Measurements from ENCODE around the gene VCL. TPM values are rescaled to one million over a fixed set of nuclear protein-coding genes. Genes with fewer than 3 reads are reported as not detected.
"Not testable (repeated sequence)": the region's sequence is repeated elsewhere in the genome, so short reads cannot be mapped to it uniquely, and the experiment has no call there.

VCL gene
- total RNA-seq, 1 experiment from 2014 or later: 31.6 TPM

DNA sequence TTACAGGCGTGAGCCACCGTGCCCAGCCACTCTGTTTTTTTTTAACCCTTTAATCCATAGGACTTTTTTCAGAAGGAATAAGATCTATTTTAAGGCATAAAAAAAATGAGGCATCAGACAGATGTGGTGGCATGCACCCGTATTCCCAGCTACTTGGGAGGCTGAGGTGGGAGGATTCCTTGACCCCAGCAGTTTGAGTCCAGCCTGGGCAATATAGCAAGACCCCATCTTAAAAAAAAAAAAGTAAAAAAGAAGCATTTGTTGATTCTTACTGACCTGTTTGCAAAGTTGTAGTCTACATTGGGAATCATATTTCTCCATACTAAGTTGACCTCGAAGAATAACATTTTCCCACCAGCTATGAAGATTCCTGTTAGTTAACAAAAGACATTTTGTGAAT lies 38.6 kb downstream of the VCL start:
- DNase-seq (ENCODE audit: low spot score): no peak

DNA sequence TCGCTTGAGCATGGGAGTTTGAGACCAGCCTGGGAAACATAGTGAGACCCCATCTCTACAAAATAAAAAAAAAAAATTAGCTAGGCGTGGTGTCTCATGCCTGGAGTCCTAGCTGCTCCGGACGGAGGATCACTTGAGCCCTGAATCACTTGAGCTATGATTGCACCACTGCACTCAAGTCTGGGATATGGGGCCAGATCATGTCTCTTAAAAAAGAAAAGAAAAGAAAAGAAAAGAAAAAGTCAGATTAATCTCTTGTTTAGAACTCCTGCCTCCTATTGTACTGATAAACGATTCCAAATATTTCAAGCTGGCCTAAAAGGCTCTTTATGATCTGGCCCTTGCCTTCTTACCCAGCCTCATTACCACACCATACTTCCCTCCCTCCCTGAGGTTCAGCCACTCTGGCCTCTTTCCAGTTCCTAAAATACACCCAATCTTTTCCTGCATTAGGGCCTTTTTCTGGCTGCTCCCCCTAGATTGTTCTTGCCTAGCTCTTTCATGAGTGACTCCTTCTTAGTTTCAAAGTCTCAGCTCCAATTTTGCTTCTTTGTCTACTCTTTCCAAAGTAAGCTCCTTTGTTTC lies 41.7 kb downstream of the VCL start:
- no peak for DNase-seq (ENCODE audit: low spot score)

DNA sequence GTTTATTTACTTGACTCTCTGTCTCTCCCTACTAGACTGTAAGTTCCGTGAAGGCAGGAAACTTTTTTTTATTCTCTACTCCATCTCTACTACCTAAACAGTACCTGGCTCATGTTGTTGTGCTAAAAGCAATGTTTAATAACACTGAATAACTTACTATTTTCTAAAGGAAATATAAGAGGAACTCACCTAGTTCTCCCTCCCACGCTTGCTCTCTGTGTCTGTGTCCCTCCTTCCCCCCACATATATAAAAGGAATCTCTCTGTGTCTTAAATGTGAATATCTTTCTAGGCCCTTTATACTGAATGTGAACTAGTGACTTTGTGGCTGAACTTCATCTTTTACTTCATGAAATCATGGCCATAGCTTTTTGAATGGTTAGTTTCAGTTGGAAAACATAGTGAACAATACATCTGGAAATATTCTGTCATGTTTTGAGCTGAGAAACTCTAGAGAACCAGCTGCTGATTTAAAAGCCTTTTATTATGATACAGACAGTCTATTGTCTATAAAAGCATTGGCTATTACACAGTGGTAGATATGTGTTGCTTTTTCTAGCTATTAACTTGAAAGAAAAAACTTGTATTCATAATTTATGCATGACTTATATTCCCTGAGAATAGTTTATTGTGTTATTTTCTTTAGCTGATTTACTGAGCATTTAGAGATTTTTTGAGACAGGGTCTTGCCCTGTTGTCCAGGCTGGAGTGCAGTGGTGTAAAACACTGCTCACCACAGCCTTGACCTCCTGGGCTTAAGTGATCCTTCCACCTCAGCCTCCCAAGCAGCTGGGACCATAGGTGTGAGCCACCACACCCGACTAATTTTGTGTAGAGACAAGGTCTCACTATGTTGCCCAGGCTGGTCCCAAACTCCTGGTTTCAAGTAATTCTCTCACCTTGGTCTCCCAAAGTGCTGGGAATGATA lies 42.5 kb downstream of the VCL start:
- DNase-seq (ENCODE audit: low spot score): no peak

DNA sequence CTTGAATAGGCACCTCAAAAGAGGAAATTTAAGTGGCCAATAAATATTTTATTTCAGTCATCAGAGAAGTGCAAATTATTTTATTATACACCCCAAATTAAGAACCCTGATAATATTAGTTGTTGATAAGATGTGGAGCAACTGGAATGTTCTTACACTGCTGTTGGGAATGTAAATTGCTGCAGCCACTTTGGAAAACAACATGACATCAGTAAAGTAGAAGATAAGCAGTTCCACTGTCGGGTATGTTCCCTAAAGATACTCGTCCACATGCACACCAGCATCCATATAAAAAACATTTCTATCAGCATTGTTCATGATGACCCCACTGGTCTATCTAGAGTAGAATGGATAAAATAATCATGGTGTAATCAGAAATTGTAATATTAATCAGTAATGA lies 46.5 kb downstream of the VCL start:
- no peak for DNase-seq (ENCODE audit: low spot score)

DNA sequence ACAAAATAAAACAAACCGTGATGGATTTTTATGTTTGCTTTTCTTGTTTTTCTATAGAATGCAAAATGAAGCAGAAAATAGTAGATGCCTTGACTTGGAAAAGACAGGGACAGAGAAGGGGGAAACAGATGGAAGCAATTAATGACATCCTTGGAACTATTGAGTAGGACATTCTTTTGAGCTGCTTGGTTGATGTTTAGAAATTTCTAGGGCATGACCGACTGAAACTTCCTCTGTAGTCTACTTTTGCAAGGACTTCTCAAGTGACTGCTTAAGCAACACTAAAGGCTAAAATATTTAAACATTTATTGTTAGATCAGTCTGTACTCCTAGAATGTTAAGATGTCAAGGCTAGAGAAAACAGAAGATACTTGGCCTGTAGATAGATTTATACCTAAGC lies 49.4 kb downstream of the VCL start:
- no peak for DNase-seq (ENCODE audit: low spot score)

DNA sequence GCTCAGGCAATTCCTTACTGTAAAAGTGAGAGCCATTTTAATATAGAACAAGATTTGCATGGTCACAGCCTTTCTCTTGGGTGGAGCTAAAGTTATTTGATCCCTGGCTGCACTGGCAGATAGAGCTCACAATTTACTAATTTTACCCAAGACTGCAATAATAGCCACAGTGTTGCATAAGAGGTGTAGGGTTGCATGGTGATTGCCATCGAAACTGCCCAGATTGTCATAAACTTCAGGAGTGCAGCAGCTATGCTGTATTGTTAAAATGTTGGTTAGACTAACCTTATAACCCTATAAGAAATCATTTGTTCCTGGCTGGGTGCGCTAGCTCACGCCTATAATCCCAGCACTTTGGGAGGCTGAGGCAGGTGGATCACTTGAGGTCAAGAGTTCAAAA lies 50.0 kb downstream of the VCL start:
- DNase-seq (ENCODE audit: low spot score): no peak

DNA sequence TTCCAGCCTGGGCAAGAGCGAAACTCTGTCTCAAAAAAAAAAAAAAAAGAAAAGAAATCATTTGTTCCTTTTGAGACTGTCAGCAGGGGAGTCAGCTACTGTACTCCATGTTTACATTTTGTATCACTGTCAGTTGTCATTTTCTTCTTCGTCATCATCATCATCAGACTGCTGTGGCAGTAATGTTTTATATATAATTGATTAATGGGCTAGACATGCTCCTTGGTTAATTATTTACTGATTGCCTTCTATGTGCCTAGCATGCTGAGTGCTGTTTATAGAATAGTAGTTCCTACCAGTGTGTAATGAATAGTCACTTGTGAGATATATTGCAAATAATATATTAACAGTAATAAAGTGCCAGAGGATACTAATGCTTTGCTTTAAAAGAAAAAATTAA lies 50.5 kb downstream of the VCL start:
- no peak for DNase-seq (ENCODE audit: low spot score)

DNA sequence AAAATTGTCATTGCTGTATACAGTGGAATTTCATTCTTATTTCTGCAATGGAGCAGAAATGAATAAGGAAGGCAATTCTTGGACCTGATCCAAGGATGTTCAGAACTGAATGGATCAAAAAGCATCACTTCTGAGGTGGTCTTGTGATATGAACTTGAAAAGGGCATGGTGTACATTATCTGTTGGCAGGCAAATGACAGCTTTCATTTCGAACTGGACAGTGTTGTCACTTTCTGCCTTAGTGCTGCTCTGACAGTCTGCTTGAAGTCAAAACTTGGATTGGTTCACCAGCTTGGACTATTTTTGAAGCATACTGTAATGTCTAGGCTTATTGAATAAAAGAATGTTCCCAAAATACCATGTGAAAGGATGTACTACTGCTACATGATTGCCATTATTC lies 52.0 kb downstream of the VCL start:
- no peak for DNase-seq (ENCODE audit: low spot score)

DNA sequence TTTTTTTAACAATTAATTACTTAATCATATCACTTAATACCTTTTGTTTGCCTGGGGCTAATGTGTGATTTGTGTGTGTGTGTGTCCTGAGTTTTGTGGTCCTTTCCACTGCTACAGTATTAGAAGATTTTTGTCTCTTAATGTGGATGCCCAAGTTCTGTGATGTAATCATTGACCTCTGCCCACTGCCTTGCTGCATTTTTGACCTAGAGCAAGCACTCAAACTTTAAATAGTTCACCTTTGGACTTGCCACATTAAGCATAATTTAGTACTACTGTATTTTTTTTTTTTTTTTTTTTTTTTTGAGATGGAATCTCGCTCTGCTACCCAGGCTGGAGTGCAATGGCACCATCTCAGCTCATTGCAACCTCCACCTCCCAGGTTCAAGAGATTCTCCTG lies 52.7 kb downstream of the VCL start:
- no peak for DNase-seq (ENCODE audit: low spot score)

DNA sequence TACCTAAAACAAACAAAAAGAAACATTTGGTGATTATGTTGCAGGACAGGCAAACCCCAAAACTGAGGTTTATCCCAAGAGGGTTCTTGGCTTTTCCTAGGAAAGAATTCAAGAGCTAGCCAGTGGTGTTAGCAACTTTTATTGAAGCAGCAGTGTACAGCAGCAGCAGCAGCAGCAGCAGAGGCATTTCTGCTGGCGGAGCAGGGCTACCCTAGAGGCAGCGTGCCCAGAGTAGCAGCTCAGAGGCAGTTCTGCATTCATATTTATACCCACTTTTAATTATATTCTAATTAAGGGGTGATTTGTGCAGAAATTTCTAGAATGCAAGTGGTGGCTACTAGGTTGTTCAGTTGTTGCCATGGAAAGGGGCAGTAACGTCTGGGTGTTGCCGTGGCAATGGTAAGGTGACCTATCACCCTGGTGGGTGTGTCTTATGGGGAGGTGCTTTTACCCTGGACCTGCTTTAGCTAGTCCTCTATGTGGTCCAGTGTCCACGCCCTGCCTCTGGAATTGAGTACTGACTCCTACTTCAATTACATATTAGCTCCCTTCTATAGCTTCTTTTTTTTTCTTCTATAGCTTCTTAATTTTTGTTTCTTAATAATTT lies 53.9 kb downstream of the VCL start:
- DNase-seq (ENCODE audit: low spot score): no peak

DNA sequence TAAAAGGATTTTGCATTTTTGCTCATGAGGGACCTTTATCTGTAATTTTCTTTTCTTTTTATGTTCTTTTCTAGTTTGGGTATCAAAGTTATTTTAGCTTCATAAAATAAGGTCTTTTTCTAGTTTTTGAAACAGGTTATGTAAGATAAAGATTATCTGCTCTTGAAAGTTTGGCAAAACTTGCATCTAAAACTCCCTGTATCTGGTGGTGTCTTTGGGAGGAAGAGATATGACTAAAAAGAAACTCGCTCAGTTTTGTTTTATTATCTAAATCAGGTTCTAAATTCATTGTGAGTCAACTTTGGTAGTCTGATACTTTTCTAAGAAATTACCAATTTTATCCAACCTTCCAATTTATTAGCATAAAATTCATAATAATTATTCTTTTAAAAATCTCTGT lies 55.1 kb downstream of the VCL start:
- no peak for DNase-seq (ENCODE audit: low spot score)

DNA sequence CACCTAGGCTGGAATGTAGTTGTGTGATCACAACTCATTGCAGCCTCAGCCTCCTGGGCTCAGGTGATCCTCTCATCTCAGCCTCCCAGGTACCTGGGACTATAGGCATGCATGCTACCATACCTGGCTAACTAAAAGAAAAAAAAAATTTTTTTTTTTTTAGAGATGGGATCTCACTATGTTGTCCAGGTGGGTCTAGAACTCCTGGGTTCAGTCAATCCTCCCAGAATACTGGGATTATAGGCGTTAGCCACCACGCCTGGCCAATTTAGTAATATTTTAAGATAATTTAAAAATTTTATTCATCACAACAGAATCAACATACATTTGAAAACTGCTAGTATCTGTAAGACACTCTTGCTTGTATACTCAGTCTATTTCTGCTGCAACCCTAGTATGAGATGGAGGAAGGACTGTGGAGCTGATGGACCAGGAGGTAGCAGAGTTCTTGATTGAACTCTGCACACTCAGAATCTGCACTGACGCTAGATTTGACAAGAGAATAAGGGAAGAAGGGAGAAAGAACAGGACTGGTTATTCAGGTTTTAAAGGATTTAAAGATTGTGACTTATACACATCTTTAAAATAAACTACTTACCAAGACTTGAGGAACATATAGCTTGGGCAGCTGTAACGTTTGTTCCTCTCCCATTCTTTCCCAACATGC lies 57.6 kb downstream of the VCL start:
- DNase-seq (ENCODE audit: low spot score): no peak

DNA sequence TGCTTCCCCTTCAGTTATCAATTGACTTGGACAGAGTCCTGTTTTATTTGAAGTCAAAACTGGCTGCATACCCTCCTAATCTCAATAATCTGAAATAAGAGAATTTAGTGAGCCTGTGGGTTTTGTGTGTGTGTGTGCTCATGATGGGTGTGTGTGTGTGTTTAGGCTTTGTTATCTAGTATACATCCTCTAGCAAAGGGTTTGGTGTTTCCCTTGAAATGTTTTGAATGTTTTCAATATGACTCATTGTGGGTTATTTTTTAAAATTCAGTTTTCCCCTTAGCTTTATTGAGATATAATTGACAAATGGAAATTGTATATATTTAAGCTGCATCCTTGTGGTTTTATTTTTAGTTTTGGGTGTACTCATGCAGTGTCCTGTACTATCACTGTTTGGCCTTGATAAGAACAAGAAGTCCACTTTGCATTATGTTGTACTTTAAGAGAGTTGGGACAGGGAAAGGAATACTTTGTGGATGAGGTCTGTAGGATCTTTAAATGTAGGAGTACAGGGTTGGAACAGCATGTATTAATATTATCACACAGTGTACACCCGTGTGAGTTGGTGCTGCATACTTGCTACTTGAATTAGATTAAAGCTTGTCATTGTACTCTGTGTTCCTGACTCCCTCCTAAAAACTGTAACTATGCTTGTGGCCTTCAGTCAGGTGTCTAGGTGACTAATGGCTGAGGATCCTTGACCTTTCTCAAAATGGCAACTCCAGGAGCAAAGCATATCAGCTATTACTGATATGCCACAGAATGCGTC lies 58.3 kb downstream of the VCL start:
- DNase-seq (ENCODE audit: low spot score): peak; percentile 46

DNA sequence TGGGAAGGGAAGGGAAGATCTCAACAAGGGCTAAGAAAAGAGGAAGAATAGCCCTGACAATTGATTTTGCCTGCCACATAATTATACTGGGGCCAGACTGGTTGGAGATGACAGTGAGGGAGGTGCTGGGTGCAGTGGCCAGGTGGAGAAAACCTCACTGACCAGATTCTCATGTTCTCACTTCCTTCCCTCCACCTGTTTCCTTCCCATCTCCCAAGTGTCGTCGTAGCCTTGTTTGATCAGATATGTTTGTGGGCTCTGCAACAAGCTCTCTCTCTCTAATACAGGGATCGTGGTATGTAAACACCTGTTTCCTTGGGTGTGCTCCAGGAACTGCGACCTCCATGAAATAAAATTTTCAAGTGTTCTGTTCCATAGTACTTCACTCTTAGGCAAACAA lies 60.2 kb downstream of the VCL start:
- DNase-seq (ENCODE audit: low spot score): peak; percentile 65

DNA sequence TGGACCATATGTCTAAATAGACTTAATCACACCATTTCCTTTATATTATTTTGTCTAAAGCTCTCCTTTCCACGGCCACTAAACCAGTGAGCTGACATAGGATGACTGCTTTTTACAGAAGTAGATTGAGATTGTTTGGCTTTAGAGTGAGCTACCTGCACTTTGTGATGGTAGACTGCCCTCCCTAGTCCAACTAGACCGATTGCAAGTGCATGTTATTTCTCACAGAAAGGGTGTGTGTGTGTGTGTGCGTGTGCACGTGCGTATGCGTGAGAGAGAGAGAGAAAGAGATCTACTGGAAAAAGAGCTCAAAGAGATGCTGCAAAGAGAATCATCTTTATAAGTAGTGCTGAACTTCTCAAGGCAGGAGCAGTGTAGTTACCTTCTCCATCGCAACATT lies 60.7 kb downstream of the VCL start:
- peak; percentile 64 for DNase-seq (ENCODE audit: low spot score)

DNA sequence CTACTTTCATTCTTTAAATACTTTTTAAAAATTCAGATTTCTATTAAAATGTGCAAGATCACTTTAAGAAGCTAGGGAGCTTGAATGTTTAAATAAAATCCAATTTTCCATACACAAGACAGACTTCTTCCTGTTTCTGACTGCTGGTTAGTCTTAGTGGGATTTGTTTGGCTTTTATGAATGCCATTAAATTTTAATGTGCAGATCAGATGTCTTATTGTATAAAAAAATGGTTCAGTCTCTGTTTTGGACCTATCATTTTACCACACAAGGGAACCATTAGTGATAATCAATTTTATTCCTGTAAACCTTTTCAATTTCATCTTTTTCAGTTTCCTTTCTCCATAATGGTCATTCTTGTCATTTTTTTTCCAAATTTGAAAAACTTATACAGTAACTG lies 63.2 kb downstream of the VCL start:
- DNase-seq (ENCODE audit: low spot score): no peak

DNA sequence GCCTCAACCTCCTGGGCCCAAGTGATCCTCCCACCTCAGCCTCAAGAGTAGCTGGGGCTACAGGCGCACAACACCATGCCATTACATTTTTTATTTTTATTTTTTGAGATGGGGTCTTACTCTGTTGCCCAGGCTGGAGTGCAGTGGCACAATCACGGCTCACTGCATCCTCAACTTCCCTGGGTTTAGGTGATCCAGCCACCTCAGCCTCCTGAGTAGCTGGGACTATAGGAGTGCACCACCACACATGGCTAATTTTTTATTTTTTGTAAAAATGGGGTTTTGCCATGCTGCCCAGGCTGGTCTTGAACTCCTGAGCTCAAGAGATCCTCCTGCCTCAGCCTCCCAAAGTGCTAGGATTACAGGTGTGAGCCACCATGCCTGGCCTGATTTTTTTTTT lies 64.1 kb downstream of the VCL start:
- DNase-seq (ENCODE audit: low spot score): not testable (repeated sequence)

DNA sequence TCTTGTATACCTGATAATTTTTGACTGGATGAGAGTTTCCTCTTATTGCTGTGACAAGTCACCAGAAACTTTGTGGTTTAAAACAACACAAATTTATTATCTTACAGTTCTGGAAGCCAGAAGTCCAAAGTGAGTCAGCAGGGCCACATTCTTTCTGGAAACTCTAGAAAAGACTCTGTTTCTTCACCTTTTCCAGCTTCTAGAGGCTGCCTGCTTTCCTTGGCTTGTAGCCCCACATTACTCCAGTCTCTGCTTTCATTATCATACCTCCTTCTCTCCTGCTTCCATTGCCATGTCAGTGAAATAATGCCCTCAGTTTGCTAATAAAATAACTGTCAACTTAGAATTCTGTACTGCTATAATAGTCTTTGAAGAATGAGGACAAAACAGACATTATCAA lies 65.3 kb downstream of the VCL start:
- no peak for DNase-seq (ENCODE audit: low spot score)

DNA sequence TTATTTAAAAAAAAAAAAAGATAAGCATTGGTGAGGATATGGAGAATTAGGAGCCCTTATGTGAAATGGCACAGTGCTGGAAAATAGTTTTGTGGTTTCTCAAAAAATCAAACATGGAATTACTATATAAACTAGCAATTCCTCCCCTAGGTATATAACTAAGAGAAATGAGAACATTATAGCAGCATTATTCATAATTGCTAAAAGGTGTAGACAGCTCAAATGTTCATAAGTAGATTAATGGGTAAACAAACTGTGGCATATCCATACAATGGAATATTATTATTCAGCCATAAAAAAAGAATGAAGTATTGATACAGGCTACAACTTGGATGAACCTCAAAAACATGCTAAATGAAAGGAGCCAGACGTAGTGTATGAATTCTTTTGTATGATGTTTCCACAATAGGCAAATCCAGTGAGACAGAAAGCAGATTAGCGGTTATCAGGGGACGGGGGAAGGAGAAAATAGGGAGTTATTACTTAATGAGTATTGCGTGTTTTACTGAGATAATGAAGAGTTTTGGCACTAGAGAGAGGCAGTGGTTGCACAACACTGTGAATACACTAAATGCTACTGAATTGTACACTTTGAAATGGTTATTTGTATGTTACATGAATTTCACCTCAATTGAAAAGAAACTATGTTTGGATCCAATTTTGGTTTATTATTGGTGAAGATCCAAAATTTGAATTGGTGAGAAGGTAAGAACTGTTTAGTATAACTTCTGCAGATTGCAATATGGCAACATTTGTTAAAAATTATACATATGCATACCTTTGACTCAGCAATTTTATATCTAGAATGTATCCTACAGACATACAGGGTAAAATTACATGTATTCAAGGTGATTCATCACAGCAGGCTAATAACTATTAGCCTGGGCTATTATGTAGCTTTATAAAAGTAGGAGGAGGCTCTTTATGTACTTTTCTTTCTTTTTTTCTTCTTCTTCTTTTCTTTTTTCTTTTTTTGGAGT lies 69.7 kb downstream of the VCL start:
- no peak for DNase-seq (ENCODE audit: low spot score)

DNA sequence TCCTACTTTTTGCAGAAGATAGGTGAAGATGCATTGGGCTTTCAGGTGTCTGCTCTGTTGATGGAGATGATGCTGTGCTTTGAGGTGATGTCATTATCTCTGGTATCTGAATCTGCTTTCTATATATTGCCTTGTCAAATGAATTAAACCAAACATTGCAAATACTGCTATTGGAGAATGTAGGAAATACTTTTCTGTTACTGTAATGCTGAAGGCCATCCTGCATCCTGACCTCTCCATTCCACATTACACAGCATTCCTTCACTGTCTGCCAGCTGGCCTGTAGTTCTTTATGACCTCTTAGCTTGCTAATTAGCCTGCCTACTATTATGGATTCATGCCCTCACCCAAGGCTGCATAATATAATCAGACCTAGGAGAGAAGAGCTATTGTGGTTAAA lies 73.2 kb downstream of the VCL start:
- DNase-seq (ENCODE audit: low spot score): no peak
